ENCODE results near the gene UBN1.

UBN1 gene

DNA sequence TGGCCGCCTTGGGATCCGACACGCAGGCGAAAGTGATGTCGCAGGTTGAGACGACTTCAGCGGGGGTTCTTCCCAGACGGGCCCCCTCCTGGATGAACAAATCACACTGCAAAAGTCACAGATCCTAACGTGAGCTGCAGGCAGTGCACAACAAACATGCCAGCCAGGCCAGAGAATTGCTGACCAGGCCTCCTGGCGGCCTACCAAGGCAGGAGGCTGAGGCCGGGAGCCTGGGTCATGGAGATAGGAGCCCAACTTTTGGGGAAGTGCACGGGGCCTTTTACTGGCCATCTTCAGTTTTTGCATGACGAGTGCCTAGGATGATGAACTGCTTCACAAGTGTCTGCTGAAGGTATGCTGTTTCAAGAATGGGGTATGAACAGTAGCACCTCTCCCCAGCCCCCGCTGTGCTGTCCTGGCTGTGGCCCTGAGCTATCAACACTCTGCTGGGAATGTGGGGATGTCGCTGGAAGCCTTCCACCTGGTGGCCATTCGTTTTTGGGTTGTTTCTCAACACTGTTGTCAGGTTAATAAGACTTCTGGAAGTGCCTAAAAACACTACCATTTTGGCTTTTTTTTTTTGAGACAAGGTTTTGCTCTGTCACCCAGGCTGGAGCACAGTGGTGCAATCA lies 32.6 kb upstream of the UBN1 start:
- DNase-seq (ENCODE audit: low read depth) = no peak

DNA sequence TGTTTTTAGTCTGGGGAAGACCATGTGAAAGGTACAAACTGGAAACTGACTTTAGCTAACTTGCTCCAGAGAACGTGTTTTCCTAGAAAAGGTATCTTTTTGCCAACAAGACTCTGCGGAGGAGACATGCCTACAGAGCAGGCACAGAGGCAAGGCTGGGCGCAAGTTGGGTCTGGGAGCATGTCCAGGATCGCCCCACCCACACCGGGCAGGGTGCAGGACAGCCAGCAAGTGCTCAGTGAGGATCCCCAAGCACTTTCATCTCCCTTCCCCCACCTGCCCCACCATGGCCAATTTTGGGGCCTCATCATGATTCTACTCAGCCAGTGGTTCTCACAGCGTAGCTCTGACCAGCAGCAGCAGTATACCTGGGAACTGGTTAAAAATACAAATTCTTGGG lies 26.6 kb upstream of the UBN1 start:
- no peak for DNase-seq (ENCODE audit: low read depth)

DNA sequence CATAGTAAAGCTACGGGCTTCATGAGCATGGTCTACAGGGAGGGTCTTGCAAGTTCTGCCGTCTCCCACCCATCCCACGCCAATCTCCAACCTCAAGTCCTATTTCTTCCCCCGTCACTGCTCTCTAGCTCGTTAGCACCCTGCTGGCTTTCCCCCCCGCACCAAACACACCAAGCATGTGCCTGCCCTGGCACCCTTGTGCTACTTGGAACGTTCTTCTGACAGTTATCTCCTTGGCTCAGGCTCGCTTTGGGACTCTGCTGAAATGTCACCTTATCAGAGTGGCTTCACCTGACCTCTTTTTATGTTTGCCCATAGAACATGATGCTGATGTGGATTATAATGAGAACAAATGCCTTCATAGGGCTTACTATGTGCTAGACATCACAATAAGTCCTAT lies 22.1 kb upstream of the UBN1 start:
- DNase-seq (ENCODE audit: low read depth) = no peak

DNA sequence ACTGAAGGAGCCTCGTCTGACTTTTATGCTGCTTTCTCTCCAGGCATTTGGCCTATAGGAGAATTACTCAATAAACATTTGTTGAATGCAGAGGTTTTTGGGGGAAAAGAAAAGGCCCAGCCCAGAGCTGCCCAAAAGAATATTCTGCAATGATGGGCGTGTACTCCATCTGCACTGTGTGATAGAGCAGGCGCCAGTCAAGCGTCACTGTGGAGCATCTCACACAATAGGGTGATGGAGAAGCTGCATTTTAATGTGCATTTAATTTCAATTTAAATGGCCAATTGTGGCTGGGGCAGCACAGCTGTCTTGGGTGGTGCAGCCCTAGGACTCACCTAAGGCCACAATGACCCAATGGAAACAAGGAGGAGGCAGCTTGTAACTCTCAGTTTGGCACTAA lies 20.8 kb upstream of the UBN1 start:
- no peak for DNase-seq (ENCODE audit: low read depth)

DNA sequence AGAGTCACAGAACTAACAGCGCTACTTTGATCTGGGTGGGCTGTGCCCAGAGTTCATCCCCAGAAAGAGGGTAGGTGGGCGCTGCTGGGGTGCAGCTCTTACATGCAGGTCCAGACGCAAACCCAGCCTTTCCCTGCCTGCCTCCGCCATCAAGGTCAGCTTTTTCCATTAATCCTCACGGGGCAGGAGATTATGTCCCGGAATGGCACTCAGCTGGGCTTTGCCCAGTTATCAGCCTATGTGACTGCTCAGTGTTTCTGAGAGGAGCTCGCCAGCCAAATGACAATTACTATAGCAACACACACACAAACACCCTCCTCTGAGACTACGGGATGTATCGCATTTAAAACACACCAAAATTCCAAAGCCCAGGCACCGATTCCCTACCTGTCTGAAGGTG lies 20.3 kb upstream of the UBN1 start:
- no peak for DNase-seq (ENCODE audit: low read depth)

DNA sequence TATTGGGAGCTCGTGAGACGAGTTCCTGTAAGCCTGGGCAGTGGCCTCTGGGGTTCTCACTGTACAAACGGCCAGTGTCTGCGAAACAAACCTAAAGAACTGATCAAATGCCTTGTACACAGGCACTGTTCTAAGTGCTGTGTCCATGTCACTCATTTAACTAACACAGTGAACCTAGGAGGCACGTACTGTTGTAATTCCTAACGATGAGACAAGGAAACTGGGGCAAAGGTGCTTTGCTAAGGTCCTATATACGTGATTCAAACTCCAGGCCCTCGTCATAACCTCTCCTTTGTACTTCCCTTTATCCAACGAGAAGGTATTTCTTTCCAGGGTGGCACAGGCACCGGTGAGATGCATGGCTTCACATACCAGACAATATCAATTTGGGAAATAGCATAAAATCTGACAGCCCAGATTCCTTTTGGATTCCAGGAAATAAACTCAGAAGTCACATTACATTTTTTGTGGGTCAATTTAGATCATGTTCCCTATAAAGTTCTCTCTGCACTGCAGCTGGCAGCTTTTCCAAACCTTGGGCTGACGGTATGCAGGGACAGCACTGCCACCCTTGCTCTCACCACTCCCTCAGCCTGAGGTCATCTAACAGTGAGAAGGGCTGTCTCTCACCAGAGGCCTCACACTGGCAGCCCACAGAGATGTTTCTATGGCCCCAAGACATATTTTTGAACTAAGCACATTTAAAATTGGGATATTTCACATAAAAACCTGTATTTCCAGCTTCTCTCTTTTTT lies 18.5 kb upstream of the UBN1 start:
- peak; percentile 11 for DNase-seq (ENCODE audit: low read depth)

DNA sequence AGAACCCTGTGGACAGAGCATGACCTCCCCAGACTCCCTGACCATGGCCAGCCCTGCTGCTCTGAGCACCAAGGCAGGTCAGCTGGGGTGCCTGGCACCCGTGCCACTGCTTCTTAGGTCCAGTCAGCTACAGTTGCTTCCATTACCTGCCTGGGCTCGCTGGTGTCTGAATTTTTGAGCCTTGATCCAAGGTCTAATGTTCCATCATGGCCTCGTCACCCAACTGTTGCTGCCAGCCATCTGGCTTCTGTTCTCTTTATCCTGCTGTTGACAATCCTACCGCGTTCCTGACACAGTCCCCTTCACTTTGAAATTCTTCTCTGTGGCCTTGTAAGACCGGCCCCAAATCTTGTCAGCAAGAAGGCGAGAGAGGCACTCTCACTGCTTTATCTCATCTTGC lies 16.9 kb upstream of the UBN1 start:
- DNase-seq (ENCODE audit: low read depth) = no peak

DNA sequence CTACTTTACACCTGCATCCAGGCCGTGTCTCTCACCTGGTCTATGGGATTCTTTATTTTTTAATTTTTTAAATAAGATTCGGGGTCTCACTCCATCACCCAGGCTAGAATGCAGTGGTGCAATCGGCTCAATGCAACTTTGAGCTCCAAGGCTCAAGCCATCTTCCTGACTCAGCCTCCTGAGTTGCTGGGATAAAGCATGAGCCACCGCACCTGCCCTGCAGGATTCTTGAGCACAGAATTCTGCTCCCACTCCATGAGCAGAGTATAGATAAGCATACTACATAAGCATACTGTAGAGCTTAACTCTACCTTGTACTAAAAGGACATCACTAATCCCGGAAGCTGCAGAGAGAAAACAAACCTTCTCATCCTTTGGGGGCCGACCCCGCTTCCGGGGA lies 15.7 kb upstream of the UBN1 start:
- DNase-seq (ENCODE audit: low read depth) = no peak

DNA sequence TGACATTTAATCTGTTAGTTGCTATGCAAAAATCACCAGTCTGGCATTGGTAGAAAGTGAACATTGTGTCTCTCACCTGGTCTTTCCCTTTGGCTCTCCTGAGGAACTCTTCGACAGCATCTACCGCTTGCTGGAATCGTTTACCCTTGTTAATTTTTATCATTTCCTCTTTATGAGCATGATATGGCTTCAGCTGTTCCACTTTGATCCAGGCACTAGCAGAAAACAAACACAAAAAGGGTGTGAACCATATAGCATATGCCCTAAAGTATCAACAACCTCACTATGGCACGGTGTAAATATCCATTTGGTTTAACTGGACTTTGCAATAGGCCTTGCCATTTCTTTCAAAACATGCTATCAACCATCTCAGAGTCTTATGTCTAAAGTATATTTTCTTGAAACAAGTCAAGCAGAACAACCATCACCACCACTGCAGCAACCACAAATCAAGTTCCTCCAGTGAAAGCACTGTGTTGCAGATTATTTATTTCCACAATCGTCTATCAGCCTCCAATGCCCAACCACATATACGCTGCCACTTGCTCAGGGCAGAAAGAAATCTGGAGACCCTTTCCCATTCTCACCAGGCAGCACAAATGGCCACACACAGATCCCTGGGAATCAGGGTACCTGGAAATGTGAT lies 14.5 kb upstream of the UBN1 start:
- DNase-seq (ENCODE audit: low read depth) = no peak

DNA sequence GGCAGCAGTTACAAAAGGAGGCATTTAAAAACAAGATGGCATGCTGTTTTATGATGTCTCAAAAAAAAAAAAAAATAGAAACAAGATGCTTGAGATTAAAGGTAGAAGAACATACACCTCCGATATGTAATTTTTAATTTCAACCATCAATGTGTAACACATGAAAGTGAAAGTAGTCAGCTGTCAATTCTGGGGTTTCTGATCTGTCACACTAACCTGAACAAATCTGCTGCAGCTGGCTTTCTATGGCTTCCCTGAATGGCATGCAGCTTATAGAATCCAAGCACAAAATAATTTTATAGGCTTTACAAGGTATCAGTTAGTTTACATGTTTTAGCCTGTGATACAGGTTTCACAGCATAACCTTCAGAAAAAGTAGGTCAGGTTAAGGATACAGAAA lies 13.7 kb upstream of the UBN1 start:
- DNase-seq (ENCODE audit: low read depth) = no peak

DNA sequence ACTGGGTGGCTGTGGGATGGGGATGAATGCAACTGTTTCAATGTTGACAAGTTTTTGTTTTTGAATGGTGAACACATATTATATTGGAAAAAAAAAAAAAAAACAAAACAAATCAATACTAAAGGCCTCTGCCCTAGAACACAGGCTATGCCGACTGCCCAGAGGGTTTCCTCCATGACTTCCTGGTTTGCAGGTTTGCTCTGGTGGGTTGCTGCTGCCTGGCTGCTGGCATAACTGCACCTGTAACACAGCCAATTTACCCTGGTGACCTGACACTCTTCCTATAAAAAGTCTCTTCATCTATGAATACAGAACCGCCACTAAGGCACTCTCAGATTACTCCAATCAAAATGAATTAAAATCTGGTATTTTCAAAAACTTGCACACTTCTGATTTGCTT lies 10.6 kb upstream of the UBN1 start:
- DNase-seq (ENCODE audit: low read depth) = no peak

DNA sequence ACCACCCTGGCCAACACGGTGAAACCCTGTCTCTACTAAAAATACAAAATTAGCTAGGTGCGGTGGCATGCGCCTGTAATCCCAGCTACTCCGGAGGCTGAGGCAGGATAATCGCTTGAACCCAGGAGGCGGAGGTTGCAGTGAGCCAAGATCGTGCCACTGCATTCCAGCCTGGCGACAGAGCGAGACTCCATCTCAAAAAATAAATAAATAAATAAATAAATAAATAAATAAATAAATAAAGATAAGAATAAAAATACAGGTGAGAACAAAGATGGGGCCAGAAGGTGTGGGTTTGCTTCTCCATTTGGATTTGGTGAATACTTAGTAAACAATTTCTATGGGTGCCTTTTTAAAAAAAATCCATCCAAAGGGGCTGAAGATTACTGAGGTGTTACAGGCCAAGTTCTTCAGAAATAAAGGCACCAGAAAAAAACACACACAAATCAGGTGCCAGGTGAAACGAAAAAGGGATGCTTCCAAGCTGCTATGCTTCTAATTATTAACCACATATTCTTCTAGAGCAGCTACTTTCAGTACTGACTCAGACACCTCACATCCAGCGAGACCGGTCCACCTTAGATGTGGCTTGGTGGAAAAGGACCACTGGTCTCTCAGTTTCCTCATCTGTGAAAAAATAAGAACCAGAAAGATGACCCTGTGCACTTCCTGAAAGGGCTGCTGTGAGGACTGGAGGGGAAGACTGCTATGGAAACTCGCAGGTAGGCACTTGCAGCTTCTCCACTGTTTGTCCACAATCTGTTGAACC lies 9.4 kb upstream of the UBN1 start:
- no peak for DNase-seq (ENCODE audit: low read depth)

DNA sequence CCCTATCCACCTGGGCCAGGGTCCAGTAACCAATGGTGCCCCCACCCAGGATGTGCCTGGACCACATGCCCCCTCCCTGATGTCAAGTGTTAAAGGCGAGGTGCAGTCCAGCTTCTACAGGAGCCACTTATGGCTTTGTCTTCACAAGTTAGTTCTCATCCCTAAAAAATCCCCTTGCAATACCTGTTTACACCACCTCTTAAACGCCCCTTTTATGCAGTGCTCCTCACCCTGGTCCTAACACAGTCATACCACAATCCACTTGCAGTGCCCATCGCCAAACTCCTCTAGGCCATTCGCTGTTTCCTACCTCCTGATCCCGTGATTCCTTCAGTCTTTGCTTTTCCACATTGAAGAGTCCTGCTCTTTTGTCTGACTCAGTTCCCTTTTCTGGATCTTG lies 7.3 kb upstream of the UBN1 start:
- no peak for DNase-seq (ENCODE audit: low read depth)

DNA sequence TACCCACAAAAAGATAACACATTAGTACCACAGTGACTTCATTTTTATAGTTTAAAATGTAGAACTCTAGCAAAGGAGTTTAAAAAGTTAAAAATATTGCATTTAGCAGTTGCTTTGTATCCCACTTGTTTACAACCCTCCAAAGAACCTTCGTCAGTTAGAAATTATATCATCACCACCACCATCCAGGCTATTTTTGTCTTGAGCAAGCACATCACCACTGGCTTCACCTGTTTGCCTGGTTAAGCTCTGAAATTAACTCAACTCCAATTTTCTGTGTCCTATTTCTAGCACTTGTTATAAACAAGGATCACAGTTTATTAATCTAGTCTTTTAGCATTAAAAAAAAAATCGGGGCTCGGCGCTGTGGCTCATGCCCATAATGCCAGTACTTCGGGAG lies 6.3 kb upstream of the UBN1 start:
- no peak for DNase-seq (ENCODE audit: low read depth)

DNA sequence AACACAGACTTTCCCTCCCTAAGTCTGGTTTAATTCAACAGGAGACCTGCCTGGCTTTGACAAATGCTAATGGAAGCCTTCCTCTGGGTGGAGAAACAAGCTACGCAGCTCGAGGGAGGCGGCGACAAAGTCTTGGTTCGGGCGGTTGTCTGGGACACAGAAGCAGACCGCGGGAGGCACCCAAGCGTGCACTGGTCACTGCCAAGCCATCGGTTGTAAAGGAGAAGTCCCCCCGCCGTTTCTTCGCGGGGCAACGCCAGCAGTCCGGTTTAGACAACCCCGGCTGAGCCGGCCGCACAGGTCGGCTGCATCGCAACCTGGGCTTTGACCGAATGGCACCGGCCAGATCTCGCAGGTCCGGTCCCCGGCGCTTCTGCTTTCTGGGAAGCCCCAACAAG lies 779 bp upstream of the UBN1 start:
- DNase-seq (ENCODE audit: low read depth) = peak; percentile 33

DNA sequence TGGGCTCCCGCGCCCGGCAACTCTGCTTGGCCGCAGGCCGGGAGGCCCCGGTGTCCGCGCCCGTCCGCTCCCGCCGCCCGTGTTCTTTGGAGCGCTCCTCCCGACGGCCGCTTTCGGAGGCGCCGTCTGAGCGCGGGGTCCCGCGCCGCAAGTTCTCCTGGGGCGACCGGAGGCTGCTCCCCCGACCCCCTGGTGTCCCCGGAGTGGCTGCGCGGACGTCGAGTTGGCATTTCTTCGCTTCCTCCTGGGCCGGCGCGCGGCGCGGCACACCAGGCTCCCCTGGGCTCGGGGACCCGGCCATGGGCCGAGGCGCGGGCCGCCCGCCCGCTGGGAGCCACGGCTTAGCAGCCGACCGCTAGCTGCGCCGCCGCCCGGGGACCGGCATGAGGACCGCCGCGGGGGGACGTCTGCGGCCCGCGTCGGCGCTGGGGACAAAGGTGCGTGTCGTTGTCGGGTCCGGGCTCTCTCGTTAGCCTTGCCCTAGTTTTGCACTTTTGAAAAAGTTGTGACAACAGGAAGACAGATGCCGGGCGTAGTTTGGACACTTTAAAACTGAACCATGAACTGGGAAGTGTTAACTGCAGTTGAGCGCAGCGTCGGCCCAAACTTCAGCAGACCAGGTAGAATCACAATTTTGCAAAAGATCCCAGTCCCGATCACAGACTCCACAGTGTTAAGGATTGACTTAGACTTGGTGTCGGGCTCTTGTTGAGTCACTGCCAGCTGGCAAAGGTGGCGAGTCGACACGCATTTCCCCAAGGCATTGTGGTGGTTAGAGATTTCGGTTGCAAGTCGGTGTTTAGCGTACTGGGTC lies 700 bp downstream of the UBN1 start:
- DNase-seq (ENCODE audit: low read depth) = peak; percentile 24

DNA sequence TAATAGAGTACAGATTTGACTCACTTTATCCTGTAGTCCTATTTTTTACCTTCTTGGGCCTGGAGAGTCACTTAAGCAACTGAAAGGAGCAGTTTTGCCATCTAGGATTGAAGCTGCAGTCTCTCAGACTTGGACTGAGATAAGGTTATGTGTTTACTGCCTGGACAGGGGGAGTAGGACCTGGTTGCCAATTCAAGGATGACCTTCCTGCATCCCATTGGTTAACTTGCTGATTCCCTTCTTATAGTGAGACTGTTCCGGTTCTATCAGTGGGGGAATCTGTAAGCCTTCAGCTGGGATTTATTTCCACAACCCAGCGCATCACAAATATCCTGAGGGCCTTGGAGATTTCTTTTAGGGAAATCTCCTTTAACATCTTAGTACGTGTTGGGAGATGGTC lies 2.9 kb downstream of the UBN1 start:
- no peak for DNase-seq (ENCODE audit: low read depth)

DNA sequence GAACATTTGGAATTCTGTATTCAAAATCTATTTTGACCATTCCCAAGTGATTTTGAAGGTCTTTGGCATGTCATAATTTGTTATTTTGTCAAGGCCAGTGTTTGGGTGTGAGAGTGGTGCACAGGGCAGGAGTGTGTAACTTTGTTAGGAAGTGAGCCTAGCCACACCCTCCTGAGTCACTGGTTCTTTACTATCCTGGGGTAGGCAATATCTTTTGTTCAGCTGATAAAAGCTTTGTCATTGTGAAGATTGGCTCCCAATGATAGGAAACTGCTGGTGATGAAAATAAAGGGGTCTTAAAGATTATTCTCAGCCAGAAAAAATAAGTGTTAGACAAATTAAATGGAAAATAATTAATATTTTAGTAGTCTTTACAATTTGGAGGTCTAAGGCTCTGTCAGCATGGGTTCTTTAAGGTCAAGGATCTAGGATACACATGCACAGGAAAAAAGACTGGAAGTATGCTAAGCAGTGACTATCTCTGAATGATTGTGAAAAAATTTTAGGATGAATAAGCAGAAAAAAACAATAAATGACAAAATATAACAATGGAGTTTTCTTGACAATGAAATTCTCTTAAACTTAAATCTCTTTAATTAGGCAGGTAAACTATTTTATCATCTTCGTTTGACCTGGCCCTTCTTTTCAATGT lies 5.1 kb downstream of the UBN1 start:
- DNase-seq (ENCODE audit: low read depth) = no peak

DNA sequence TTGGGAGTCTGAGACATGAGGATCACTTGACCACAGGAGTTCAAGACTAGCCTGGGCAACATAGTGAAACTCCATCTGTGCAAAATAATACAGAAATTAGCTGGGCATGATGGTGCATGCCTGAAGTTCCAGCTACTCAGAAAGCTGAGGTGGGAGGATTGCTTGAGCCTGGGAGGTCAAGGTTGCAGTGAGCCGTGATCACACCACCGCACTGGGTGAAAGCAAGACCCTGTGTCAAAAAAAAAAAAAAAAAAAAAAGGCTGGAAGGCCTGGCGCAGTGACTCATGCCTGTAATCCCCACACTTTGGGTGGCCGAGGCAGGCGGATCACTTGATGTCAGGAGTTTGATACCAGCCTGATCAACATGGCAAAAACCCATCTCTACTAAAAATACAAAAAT lies 8.1 kb downstream of the UBN1 start:
- no peak for DNase-seq (ENCODE audit: low read depth)

DNA sequence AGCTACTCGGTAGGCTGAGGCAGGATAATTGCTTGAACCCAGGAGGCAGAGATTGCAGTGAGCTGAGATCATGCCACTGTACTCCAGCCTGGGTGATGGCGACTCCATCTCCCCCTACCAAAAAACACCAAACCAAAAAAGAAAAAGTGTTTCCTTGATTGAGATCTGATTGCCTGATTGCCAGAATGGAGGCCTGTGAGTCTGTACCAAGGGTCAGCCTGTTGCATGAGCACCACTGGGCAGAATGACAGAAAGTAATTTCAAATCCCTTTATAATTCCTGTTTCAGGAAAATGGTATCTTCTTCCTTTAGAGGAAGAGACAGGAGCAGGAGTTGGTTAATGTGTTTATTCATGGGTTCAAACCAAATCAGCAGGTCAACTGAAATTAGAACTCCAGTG lies 8.5 kb downstream of the UBN1 start:
- no peak for DNase-seq (ENCODE audit: low read depth)

DNA sequence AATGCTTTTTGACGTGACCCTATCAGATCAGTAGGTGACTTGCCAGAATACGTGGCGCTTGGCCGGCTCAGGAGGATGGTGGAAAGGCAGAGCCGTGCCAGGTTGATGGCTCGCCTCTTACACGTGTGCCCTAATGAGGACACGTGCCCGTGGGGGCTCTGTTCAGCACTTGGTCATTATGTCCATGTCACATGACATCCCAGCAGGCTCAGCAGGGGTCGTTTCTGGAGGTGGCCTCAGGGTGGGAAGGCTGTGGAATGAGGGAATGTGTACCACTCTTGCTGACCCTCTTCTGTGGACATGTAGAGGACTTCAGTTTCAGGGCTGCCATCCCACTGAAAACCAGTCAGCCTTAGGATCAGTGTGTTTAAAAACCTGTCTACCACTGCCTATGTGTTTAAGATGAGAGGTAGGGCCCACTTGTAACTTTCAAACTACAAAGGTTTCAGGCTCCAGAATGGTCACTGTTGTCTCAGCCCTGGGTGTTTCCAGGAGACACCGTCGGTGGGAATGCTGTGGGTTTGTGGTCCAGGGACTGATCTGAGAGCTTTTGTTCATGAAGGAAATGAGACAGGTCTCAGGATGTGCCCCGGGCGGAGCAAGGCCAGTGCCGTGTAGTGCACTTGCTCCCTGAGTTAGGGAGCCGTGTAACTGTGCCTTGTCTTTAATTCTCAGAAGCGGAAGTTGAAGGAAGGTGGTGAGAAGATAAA lies 12.1 kb downstream of the UBN1 start:
- DNase-seq (ENCODE audit: low read depth) = no peak

Data from GM04504 (cell line).